CD4-positive, alpha-beta T cell treated with Interleukin-4 for 1 hour (primary cell): Measurements from ENCODE around the gene LGALS7B.
"Not testable (repeated sequence)": the region's sequence is repeated elsewhere in the genome, so short reads cannot be mapped to it uniquely, and the experiment has no call there.

ENCODE experiments used
- DNase-seq, 2 donors: peaks; one replicate each; pipeline ENCODE4 v3.0.0-alpha.2; 2020 to 2022

Gene LGALS7B

DNA sequence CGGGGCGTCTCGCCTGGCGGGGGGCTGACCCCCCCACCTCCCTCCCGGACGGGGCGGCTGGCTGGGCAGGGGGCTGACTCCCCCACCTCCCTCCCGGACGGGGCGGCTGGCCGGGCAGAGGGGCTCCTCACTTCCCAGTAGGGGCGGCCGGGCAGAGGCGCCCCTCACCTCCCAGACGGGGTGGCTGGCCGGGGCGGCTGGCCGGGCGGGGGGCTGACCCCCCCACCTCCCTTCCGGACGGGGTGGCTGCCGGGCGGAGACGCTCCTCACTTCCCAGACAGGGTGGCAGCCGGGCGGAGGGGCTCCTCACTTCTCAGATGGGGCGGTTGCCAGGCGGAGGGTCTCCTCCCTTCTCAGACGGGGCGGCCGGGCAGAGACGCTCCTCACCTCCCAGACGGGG is 8.8 kb downstream of the LGALS7B start:
- DNase-seq, result not testable (repeated sequence)

DNA sequence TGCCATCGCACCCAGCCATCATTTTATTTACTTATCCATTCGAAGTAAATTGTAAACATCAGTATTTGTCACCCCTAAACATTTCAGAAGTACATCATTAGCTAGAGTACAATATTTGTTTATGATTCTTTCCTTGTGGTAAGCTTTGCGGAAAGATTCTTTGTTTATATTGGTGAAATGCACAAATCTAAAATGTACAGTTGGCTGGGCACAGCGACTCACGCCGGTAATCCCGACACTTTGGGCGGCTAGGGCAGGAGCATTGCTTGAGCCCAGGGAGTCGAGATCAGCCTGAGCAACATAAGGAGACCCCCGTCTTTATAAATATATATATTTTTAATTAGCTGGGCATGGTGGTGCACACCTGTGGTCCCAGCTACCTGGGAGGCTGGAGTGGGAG is 10.1 kb downstream of the LGALS7B start:
- no peak for DNase-seq

DNA sequence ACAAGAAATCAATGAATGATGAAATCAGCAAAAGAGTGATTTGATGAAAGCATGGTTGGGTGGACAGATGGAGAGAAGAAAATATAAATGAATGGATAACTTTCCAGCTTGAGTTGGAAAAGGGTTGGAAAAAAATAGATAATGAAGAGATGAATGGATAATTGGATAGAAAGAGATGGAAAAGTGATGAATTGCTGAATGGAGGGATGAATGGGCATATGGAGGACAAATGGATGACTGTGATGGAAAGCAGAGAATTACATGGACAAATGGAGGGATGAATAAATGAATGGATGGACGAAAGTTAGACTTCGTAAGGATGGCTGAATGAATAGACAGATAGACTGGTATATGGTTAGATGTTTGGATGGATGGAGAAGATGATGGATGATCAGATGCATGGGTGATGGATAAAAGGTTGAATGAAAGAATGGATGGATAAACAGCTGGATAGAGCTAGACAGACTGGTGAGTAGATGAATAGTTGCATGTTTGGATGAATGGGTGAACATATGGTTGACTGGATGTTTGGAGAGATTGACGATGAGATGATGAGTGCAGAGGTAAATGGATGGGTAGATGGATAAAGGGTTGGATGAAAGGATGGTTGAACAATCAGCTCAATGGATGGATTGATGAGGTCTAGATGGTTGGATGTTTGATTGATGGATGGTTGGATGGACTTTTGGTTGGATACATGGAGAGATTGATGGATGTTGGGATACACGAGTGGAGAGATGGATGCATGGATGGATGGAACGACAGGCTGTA is 11.8 kb downstream of the LGALS7B start:
- no peak for DNase-seq

DNA sequence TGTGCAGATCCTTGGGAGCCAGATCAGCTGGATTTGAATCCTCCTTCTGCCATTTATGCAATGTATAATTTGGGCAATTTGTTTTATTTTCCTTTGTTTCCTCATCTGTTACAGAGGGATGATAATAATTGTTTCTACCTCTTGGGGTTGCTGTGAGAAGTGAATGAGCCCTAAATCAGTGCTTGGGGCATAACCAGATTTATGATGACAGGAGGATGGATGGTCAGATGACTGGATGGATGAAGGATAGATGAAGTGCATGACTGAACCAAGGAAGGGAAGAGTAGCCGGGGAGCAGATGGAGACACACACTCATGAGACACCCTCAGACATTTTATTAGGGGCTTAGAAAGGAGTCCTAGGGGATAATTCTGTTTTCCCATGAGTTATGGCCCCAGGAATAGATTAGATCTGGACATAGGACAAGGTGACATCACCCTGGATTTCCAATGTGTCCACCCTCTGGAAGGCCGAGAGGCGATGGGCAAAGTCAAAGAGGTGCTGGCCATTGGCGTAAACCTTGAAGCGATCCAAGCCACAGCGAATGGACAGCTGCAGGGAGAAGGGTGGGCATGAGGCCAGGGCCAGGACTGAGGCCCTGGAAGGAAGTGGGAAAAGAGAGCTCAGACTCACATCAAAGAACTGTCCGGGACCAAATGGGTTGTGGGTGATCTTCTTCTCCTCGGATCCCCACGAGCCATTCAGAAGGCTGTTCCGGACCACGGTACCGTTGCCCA is 12.5 kb downstream of the LGALS7B start:
- DNase-seq, result no peak

DNA sequence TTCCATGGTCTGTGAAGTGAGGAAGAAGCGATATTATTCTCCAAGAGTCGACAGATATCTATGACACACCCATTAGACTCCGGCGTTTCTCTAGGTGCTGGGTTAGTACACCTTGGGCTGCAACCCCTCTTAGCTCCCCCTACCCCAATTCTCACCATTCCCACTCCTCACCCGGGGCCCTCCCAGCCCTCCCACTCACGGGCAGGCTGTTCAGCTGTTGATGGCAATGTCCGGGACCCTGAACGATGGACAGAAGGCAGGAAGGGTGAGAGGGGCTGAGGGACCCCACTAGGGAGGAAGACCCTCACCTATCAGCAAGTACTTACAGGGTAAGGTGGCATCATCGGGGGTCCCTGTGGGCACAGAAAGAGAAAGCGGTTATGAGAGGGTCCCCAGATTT is 14.5 kb downstream of the LGALS7B start:
- DNase-seq, result no peak

DNA sequence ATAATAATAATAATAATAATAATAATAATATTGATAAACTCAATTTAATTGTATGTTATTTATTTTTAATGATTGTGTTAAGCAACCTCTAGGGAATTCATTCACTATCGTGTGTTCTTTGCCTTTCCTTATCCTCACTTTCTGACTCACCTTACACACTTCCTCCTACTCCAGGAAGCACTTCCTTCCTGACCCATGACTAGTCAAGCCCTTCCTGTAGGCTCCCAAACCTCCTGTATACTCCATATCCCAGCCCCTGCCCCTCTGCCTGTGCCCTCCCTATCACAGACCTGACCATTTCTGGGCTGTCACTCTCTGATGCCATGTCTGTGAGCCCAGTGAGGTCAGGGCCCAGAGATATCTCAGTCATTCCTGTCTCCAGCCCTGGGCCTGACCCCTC is 16.2 kb downstream of the LGALS7B start:
- no peak for DNase-seq

DNA sequence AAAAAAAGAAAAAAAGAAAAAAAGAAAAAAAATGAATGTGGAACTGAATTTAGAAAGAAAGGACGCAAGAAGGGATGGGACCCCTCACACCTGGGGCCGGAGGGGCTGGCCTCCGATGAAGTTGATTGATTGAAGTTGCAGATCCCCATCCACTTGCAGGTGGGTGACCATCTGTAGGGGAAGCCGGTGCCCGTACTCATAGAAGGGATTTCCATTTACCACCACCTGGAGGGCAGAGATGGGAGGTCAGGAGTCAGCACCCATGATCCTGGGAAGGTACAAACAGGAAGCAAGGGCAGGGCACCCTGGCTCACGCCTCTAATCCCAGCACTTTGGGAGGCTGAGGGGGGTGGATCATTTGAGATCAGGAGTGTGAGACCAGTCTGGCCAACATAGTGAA is 17.4 kb downstream of the LGALS7B start:
- no peak for DNase-seq

DNA sequence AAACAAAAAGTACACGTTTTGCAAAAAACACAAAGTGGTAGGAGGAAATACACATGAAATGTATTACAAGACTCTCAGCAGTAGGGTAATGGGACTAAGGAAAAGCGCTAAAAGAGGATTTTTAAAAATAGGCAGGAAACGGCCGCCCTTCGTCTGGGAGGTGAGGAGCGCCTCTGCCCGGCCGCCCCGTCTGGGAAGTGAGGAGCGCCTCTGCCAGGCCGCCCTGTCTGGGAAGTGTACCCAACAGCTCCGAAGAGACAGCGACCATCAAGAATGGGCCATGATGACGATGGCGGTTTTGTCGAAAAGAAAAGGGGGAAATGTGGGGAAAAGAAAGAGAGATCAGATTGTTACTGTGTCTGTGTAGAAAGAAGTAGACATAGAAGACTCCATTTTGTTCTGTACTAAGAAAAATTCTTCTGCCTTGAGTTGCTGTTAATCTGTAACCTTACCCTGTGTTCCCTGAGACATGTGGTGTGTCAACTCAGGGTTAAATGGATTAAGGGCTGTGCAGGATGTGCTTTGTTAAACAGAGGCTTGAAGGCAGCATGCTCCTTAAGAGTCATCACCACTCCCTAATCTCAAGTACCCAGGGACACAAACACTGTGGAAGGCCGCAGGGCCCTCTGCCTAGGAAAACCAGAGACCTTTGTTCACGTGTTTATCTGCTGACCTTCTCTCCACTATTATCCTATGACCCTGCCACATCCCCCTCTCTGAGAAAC is 18.5 kb downstream of the LGALS7B start:
- not testable (repeated sequence) for DNase-seq

DNA sequence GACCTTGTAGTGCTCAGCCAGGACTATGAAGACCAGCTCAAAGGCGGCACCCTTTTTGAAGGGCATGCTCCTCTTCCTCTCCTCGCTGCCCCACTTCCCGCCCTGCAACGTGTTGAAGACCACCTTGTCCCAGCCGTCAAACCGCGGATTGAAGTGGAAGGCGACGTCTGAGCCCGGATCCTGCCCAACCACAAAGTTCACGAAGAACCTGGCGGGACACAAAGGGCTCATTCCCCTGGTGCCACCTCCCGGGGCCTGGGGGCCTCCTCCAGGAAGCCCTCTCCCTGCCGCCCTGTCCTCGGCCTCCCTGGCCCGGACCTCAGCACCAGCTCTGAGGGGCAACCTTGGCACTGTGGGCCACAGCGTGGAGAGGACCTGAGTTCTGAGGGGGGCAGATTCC is 19.7 kb downstream of the LGALS7B start:
- no peak for DNase-seq

DNA sequence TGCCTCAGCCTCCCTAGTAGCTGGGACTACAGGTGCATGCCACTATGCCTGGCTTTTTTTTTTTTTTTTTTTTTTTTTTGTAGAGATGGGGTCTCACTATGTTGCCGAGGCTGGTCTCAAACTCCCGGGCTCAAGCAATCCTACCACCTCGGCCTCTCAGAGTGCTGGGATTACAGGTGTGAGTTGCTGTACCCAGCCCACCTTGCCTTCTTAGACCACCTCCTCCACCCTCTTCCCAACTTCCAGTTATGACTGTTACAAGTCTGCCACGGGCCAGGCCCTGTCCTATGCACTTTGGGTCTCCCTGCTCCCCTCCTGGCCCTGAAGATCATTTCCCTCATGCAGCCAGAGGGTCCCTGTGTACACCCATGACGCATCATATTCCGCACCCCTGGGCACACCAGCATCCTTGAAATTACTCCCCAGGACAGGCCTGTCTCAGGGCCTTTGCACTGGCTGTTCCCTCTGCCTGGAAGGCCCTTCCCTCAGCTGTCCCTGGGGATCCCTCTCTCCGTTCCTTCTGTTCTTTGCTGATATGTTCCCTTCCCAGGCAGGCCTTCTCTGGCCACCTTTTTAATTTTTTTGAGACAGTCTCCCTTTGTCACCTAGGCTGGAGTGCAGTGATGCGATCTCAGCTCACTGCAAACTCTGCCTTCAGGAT is 20.7 kb downstream of the LGALS7B start:
- no peak for DNase-seq

DNA sequence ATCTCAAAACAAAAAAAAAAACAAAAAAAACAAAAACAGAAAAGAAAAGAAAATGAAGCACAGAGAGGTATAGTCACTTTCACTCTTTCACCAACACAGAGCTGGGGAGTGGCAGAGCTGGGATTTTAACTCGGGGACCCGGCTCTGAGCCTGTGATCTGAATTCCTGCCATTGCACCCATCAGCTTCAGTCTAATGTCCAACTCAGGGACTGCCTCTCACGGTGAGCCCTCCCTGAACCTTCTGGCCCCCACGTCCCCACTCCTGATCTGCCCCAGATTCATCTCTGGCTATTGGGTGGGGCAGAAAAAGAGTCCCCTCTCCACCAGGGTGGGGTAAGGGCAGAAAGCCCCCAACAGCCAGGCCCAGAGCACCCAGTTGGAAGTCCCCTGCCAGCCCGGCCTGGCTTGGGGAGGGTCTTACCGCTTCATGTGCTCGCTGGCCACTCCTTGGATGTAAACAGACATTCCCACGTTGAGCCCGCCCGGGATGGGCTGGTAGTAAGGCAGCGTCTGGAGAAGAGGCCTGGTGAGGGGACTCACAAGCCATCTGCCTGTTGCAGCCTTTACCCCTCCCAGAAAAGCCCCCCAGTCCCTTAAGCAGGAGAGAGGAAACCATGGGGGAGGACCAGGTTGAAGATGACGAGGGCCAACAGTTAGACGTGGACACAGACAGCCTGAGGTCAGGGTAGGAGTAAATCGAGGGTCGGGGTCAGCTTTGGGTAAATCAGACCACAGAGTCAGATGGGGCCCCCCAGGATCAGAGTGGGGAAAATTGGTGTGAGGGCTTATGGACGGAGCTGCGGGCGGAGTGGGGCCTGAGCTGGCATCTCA is 23.2 kb downstream of the LGALS7B start:
- no peak for DNase-seq

DNA sequence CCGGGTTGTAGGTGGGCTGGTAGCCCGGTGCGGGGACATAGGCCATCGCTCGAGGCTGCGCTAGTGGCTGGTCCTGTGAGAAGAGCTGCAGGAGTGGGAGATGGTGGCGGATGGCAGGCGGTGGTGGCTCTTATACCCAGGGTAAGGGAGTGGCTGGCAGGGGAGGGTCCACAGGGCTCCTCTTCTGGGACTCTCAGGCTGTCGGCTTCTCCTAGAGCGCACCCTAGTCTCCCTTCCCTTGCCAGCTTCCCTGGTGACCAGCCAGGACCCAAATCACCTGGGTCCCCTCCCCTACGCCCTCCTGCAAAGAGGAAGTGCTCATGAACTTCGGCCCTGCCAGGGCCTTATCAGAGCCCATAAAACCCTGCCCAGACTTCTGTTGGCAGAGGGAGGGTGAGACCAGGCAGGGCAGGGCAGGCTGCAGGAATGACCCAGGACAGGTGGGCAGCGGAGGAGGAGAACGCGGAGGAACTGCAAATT is 23.9 kb downstream of the LGALS7B start, which contains the start of gene LGALS4:
Gene LGALS4 (minus strand): TSS at position 105 of the 480 bp plus-strand sequence. CDS start 59 bp downstream, at position 46.
- no peak for DNase-seq

DNA sequence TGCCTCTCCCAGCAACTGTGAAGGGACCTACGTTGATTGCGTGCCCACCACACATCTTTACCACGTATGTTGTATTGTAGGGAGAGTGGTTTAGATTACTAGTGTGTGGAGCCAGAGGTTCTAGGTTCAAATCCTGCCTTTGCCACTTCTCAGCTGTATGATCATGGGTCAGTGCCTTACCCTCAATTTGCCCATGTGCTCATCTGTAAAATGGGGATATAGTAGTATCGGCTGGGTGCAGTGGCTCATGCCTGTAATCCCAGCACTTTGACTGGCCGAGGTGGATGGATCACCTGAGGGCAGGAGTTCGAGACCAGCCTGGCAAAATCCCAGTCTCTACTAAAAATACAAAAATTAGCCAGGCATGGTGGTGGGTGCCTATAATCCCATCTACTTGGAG is 24.3 kb downstream of the LGALS7B start:
- DNase-seq, result no peak

DNA sequence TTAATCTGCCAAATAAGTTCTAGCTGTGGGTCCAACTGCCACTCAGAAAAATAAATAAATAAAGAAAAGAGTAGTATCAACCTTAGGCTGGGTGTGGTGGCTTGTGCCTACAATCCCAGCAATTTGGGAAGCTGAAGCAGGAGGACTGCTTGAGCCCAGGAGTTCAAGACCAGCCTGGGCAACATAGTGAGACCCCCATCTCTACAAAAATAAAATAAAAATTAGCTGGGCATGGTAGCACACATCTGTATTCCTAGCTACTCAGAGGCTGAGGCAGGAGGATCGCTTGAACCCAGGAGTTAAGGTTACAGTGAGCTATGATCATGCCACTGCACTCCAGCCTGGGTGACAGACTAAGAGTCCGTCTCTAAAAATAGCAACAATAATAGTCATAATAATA is 24.9 kb downstream of the LGALS7B start:
- DNase-seq, result not testable (repeated sequence)

DNA sequence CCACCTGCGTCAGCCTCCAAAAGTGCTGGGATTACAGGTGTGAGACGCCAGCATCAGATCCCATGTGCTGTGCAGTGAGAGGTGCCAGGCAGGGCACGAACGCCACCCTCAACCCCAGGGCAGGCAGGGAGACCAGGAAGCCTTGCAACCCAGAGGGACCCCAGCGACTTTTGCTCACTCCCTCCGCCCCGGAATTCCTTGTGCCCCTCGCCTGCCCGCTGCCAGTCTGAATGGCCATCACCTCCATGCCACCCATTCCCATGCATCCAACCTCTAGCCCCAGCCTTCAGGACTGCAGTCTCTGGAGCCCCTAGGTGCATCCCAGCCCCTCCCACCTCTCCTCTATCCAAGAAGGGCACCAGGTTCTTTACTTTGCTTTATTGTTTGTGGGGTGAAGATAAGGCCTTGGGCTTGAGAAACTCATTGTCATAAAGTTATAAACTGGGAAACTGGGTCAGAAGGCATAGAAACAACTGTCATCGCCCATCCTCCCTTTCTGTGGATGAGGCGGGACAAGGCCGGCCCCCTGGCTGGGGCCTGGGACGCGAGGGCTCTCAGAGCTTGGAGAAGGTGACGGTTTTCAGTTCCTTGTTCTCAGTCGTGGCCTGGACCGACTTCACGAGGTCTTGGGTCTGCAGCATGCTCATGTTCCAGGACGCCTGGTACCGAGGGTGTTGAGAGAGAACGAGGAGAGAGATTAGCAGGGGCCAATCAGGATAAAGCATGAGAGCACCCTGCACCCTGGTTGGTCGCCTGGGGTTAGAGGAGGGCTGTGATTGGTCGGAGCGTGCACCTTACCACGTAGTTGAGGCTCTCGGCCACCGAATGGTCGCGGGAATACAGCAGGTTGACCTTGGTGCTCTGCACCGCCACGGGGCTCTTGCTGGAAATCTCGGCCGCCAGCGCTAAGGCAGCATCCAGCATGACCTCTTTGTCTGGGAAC is 26.3 kb downstream of the LGALS7B start:
- no peak for DNase-seq

DNA sequence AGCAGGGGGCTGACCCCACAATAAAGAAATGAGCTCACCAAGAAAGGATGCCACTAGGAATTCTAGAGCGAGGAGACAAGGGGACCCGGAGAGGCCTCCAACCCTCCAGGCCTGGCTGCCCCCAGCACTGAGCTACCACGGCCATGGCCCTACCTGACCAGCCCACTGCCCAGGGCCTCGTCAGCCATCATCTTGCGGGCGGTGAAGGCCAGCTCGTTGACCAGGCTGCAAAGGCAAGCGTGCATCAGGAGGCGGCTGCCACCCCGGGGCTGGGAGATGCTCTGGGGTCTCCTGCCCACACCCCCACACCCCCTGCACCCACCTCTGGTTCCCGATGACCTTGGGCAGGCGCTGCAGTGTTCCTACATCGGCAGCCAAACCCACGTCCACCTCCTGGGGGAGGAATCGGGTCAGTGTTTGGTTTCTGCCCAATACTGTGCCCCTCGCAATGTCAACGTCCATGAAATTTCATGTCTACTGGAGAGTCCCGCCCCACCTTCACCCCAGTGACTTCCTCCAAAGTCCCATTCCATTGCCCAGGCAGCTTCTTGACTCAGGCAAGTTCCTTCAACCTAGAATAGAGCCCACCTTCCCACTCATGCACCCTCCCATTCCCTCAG is 27.2 kb downstream of the LGALS7B start:
- no peak for DNase-seq

DNA sequence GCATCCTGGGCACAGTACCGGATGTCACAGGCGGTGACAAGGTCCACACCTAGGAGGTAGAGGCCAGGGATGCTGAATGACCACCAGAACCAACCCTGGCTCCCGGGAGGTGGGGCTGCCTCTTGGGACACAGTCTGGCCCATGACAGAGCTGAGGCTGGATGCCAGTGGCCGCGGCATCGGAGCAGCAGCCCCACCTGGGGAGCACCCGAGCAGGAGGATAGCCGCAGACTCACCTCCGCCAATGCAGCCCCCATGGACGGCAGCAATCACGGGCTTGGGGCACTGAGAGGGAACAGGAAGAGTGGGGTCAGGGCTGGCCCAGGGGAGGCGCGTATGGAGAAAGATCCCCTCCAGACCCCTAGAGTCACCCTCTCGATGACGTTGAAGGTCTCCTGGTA is 28.1 kb downstream of the LGALS7B start:
- DNase-seq, result no peak

DNA sequence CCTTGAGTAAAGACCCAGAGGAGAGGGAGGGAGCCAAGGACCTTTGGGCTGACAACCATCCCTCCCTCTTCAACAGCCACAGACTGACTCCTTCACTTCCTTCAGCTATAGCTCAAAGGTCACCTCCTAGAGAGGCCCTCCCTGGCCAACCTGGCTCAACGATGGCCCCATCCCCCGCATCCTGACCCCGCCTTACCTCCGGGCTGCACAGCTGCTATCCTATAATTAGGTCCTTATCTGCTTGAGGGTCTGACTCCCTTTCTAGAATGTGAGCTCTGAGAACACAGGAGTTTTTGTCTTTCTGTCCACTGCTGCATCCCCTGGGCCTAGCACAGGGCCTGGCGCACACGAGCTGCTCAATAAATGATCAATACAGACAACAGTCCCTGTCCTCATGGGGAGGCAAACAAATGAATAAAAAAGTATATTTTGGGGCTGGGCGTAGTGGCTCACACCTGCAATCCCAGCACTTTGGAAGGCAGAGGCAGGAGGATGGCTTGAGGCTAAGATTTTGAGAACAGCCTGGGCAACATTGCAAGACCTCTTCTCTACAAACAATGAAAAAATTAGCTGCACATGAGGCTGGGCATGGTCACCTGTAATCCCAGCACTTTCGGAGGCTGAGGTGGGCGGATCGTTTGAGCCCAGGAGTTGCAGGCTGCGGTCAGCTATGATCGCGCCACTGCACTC is 30.4 kb downstream of the LGALS7B start:
- no peak for DNase-seq

DNA sequence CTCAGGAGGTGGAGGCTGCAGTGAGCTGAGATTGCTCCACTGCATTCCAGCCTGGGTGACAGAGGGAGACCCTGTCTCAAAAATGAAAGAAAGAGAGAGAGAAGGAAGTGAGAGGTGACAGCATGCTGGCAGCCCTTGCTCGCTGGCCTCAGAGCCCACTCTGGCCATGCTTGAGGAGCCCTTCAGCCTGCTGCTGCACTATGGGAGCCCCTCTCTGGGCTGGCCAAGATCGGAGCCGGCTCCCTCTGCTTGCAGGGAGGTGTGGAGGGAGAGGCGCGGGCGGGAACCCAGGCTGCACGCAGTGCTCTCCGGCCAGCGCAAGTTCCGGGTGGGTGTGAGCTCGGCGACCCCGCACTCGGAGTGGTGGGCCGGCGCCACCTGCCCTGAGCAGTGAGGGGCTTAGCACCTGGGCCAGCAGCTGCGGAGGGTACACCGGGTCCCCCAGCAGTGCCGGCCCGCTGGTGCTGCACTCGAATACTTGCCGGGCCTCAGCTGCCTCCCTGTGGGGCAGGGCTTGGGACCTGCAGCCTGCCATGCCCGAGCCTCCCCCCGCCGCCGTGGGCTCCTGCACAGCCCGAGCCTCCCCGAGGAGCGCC is 32.3 kb downstream of the LGALS7B start:
- not testable (repeated sequence) for DNase-seq
